Measurements from ENCODE around the gene TMTC1. TPM values are rescaled to one million over a fixed set of nuclear protein-coding genes. Genes with fewer than 3 reads are reported as not detected.

TMTC1 gene
- total and polyA plus RNA-seq, 2 donors (not counting 1 experiment from before 2014, with no cell fraction given) = not detected

GRCh38 chr12:29769162-29769858 lies 14.4 kb downstream of the TMTC1 start:
- intact Hi-C loops (cut with micrococcal nuclease) = no loop called here
- Histone ChIP-seq H3K4me2 (replicated peaks; ENCODE audit: low read depth, low read length, poor library complexity, severe bottlenecking) (no peak overlapping the region), H3K79me2 (ENCODE audit: control insufficient read depth, insufficient read depth, low read length) (no peaks in the 10 kb centered on the region), H2AFZ (ENCODE audit: insufficient read depth, low read depth, low read length, poor library complexity, severe bottlenecking) (no peak overlapping the region), H3K9me3 (ENCODE audit: control extremely low read depth in 1 of 3, control insufficient read depth in 2 of 3, insufficient read depth in 1 of 3, low read length in 2 of 3) (no peaks in the 10 kb centered on the region), H3K4me3 (ENCODE audit: control extremely low read depth in 1 of 5, extremely low read depth in 1 of 5, insufficient read depth in 1 of 5, low read depth in 2 of 5, low read length in 4 of 5) (no peak overlapping the region), H3K36me3 (replicated peaks in 1 of 2; ENCODE audit: control extremely low read depth in 1 of 2, control insufficient read depth in 1 of 2, extremely low read depth in 1 of 2, insufficient read depth in 2 of 2, low read length in 1 of 2) (no peaks in the 10 kb centered on the region), H3K27me3 (replicated peaks in 1 of 4; ENCODE audit: control extremely low read depth in 1 of 4, control insufficient read depth in 3 of 4, insufficient read depth in 4 of 4, low read length in 3 of 4) (no peaks in the 10 kb centered on the region), H4K20me1 (ENCODE audit: control insufficient read depth, insufficient read depth, low read length, poor library complexity, severe bottlenecking) (no peaks in the 10 kb centered on the region), H3K27ac (ENCODE audit: low read length in 2 of 2) (no peak overlapping the region), H3K4me1 (ENCODE audit: control insufficient read depth in 2 of 2, insufficient read depth in 2 of 2, low read length in 2 of 2) (no peaks in the 10 kb centered on the region), H3K9ac (ENCODE audit: low read length) (no peak overlapping the region)
- no CpG with 5 or more reads among the region's 4 CpGs for WGBS (ENCODE audit: insufficient coverage)
- Mint-ChIP-seq H3K9me3 (ENCODE audit: insufficient read depth) (peaks cover 6% of the 10 kb centered on the region), H3K4me1 (no peaks in the 10 kb centered on the region), H3K27me3 (no peaks in the 10 kb centered on the region), H3K27ac (no peak overlapping the region), H3K4me3 (no peak overlapping the region)
- POLR2A ChIA-PET = no interaction called here
- TF ChIP-seq EZH2 (IDR thresholded peaks at IDR 0.05; ENCODE audit: borderline replicate concordance, insufficient read depth, low read depth, low read length, poor library complexity, severe bottlenecking) (no peak), CTCF (IDR thresholded peaks at IDR 0.05) (no peak)
- CTCF ChIA-PET = no interaction called here
- DNase-seq = no peak
- no peak for ATAC-seq (ENCODE audit: low read depth)

- Mint-ChIP-seq H3K9me3 (ENCODE audit: insufficient read depth) (no peaks in the 10 kb centered on the region), H3K4me3 (no peak overlapping the region), H3K4me1 (no peaks in the 10 kb centered on the region), H3K27me3 (no peaks in the 10 kb centered on the region), H3K27ac (no peak overlapping the region)
- no peak overlapping the region for H2AFZ ChIP-seq (ENCODE audit: insufficient read depth, low read depth, low read length, poor library complexity, severe bottlenecking)
- TF ChIP-seq EZH2 (IDR thresholded peaks at IDR 0.05; ENCODE audit: borderline replicate concordance, insufficient read depth, low read depth, low read length, poor library complexity, severe bottlenecking) (no peak), CTCF (IDR thresholded peaks at IDR 0.05) (no peak)
- H3K27ac ChIP-seq (ENCODE audit: low read length in 2 of 2) = no peak overlapping the region
- POLR2A ChIA-PET = no interaction called here
- CTCF ChIA-PET = no interaction called here
- ATAC-seq (ENCODE audit: low read depth) (no peak), DNase-seq (no peak)
- no peaks in the 10 kb centered on the region for H4K20me1 ChIP-seq (ENCODE audit: control insufficient read depth, insufficient read depth, low read length, poor library complexity, severe bottlenecking)
- H3K4me1 ChIP-seq (ENCODE audit: control insufficient read depth in 2 of 2, insufficient read depth in 2 of 2, low read length in 2 of 2) = no peaks in the 10 kb centered on the region
- no peak overlapping the region for H3K4me3 ChIP-seq (ENCODE audit: control extremely low read depth in 1 of 5, extremely low read depth in 1 of 5, insufficient read depth in 1 of 5, low read depth in 2 of 5, low read length in 4 of 5)
- intact Hi-C loops (cut with micrococcal nuclease) = no loop called here
- H3K79me2 ChIP-seq (ENCODE audit: control insufficient read depth, insufficient read depth, low read length) = no peaks in the 10 kb centered on the region
- H3K4me2 ChIP-seq (replicated peaks; ENCODE audit: low read depth, low read length, poor library complexity, severe bottlenecking) = no peak overlapping the region
- no peak overlapping the region for H3K9ac ChIP-seq (ENCODE audit: low read length)
- no peaks in the 10 kb centered on the region for H3K9me3 ChIP-seq (ENCODE audit: control extremely low read depth in 1 of 3, control insufficient read depth in 2 of 3, insufficient read depth in 1 of 3, low read length in 2 of 3)
- WGBS (ENCODE audit: insufficient coverage) = 33% methylated on average over 1 of the region's 2 CpGs
- H3K27me3 ChIP-seq (replicated peaks in 1 of 4; ENCODE audit: control extremely low read depth in 1 of 4, control insufficient read depth in 3 of 4, insufficient read depth in 4 of 4, low read length in 3 of 4) = no peaks in the 10 kb centered on the region
- H3K36me3 ChIP-seq (replicated peaks in 1 of 2; ENCODE audit: control extremely low read depth in 1 of 2, control insufficient read depth in 1 of 2, extremely low read depth in 1 of 2, insufficient read depth in 2 of 2, low read length in 1 of 2) = no peaks in the 10 kb centered on the region
Observed at GRCh38 chr12:29768372-29768771, 15.4 kb downstream of the TMTC1 start.

Measured in B cell (primary cell).